ENCODE results near the gene ATAD1.
"Not testable (repeated sequence)": the region's sequence is repeated elsewhere in the genome, so short reads cannot be mapped to it uniquely, and the experiment has no call there.

ATAD1 gene

DNA sequence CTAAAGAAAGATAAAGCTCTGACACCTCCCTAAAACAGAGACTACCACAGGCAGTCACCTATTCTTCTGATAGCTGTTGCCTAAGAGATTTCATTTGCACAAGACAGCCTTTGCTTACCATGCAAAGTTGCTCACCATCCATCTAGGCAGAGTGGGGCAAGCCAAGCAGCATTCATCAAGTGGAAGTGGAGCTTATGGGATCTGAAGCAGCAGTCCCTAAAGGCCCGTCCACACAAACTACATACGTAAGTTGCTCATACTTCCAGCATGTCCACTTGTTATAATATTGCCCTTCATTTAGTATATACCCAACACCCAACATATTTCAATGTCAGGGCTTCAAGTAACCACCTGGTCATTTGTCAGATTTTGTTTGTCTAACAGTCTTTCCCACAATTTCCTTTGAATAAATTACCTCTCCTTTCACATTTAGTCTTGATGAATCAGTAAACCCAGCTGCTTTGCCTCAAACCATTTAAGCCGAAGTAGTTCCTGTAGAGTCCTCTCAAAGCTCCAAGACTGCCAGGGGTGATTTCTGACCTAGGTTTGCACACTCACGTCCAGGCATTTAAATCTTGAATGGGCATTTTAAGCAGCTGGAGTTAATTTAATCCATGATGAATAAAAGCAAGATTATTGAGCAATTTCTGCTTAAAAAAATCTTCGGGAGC, 67.9 kb downstream of the ATAD1 start:
- DNase-seq (ENCODE audit: low spot score) = no peak
- Histone ChIP-seq H3K4me3 (ENCODE audit: severe bottlenecking) (no peak overlapping the region), H3K36me3 (ENCODE audit: low read depth) (peaks cover 31% of the 10 kb centered on the region), H3K4me1 (ENCODE audit: insufficient read depth, poor library complexity, severe bottlenecking) (peaks cover 14% of the 10 kb centered on the region), H3K27me3 (ENCODE audit: insufficient read depth, poor library complexity, severe bottlenecking) (no peaks in the 10 kb centered on the region), H3K9me3 (ENCODE audit: severe bottlenecking) (no peaks in the 10 kb centered on the region), H3K27ac (ENCODE audit: poor library complexity, severe bottlenecking) (no peak overlapping the region)
- TF ChIP-seq, protein P1, sequence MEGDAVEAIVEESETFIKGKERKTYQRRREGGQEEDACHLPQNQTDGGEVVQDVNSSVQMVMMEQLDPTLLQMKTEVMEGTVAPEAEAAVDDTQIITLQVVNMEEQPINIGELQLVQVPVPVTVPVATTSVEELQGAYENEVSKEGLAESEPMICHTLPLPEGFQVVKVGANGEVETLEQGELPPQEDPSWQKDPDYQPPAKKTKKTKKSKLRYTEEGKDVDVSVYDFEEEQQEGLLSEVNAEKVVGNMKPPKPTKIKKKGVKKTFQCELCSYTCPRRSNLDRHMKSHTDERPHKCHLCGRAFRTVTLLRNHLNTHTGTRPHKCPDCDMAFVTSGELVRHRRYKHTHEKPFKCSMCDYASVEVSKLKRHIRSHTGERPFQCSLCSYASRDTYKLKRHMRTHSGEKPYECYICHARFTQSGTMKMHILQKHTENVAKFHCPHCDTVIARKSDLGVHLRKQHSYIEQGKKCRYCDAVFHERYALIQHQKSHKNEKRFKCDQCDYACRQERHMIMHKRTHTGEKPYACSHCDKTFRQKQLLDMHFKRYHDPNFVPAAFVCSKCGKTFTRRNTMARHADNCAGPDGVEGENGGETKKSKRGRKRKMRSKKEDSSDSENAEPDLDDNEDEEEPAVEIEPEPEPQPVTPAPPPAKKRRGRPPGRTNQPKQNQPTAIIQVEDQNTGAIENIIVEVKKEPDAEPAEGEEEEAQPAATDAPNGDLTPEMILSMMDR (IDR thresholded peaks at IDR 0.05; ENCODE audit: poor library complexity, severe bottlenecking) = no peak
- ATAC-seq (ENCODE audit: low read depth) = no peak; the same call in 2 of the 3 replicates

DNA sequence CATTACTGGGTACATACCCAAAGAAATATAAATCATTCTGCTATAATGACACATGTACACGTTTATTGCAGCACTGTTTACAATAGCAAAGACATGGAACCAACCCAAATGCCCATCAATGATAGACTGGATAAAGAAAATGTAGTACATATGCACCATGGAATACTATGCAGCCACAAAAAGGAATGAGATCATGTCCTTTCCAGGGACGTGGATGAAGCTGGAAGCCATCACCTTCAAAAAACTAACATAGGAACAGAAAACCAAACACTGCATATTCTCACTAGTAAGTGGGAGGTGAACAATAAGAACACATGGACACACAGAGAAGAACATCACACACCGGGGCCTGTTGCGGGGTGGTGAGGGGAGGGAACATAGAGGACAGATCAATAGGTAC, 69.8 kb downstream of the ATAD1 start:
- not testable (repeated sequence) for DNase-seq (ENCODE audit: low spot score); ATAC-seq (ENCODE audit: low read depth); H3K27ac ChIP-seq (ENCODE audit: poor library complexity, severe bottlenecking); H3K4me3 ChIP-seq (ENCODE audit: severe bottlenecking); H3K27me3 ChIP-seq (ENCODE audit: insufficient read depth, poor library complexity, severe bottlenecking); H3K9me3 ChIP-seq (ENCODE audit: severe bottlenecking)
- peaks cover 12% of the 10 kb centered on the region for H3K36me3 ChIP-seq (ENCODE audit: low read depth)
- peaks cover 11% of the 10 kb centered on the region for H3K4me1 ChIP-seq (ENCODE audit: insufficient read depth, poor library complexity, severe bottlenecking)

DNA sequence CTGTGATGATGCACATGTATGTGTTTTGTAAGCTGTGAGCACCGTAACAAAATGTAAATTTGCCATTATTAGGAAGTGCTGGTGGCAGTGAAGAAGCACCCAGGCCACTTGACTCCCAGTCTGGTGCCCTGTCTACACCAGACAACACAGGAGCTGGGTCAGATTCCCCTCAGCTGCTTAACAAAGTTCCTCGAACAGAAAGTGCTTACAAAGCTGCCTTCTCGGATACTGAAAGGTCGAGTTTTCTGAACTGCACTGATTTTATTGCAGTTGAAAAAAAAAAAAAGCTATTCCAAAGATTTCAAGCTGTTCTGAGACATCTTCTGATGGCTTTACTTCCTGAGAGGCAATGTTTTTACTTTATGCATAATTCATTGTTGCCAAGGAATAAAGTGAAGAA, 71.1 kb downstream of the ATAD1 start:
- DNase-seq (ENCODE audit: low spot score) (no peak), ATAC-seq (ENCODE audit: low read depth) (no peak)
- no peaks in the 10 kb centered on the region for H3K27me3 ChIP-seq (ENCODE audit: insufficient read depth, poor library complexity, severe bottlenecking)
- TF ChIP-seq, protein P1 (IDR thresholded peaks at IDR 0.05; ENCODE audit: poor library complexity, severe bottlenecking) = no peak
- H3K36me3 ChIP-seq (ENCODE audit: low read depth) = peaks cover 7% of the 10 kb centered on the region
- H3K4me1 ChIP-seq (ENCODE audit: insufficient read depth, poor library complexity, severe bottlenecking) = no peaks in the 10 kb centered on the region
- H3K9me3 ChIP-seq (ENCODE audit: severe bottlenecking) = no peaks in the 10 kb centered on the region
- no peak overlapping the region for H3K4me3 ChIP-seq (ENCODE audit: severe bottlenecking)
- no peak overlapping the region for H3K27ac ChIP-seq (ENCODE audit: poor library complexity, severe bottlenecking)

DNA sequence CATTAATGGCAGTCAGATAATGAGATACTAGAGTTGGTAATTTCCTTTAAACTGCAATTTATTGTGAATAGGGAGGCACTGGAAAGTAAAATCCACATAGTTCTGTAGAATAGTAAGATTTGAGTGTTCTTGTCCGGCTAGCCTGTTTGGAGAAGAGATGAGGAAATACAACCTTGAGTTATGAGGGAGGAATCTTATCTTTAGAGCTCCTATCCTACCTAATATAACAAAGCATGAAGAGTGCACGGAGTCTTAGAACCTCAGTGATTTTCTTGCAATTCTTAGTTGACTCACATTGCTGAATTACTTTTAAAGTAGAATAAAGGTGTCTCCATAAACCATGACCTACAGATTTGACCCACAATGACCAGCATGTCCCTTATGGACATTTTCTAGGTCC, 73.4 kb downstream of the ATAD1 start:
- H3K9me3 ChIP-seq (ENCODE audit: severe bottlenecking) = no peaks in the 10 kb centered on the region
- TF ChIP-seq, protein P1 (IDR thresholded peaks at IDR 0.05; ENCODE audit: poor library complexity, severe bottlenecking) = no peak

DNA sequence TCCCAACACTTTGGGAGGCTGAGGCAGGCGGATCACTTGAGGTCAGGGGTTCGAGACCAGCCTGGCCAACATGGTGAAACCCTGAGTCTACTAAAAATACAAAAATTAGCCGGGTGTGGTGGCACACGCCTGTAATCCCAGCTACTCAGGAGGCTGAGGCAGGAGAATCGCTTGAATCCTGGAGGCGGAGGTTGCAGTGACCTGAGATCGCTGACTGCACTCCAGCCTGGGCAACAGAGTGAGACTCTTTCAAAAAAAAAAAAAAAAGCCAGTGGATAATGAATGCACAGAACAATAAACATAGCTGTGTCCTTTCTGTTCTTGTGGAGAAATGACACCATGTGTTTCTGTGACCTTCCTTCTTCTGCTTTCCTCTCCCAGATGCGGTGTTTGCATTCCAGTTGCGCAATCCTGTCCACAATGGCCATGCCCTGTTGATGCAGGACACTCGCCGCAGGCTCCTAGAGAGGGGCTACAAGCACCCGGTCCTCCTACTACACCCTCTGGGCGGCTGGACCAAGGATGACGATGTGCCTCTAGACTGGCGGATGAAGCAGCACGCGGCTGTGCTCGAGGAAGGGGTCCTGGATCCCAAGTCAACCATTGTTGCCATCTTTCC, 74.9 kb downstream of the ATAD1 start:
- H3K27me3 ChIP-seq (ENCODE audit: insufficient read depth, poor library complexity, severe bottlenecking); H3K9me3 ChIP-seq (ENCODE audit: severe bottlenecking); H3K27ac ChIP-seq (ENCODE audit: poor library complexity, severe bottlenecking); ATAC-seq (ENCODE audit: low read depth); H3K36me3 ChIP-seq (ENCODE audit: low read depth); DNase-seq (ENCODE audit: low spot score); H3K4me1 ChIP-seq (ENCODE audit: insufficient read depth, poor library complexity, severe bottlenecking); H3K4me3 ChIP-seq (ENCODE audit: severe bottlenecking): not testable (repeated sequence)

More for the DNA sequence above, 73.4 kb downstream of the ATAD1 start:
- Histone ChIP-seq H3K4me3 (ENCODE audit: severe bottlenecking) (no peak overlapping the region), H3K4me1 (ENCODE audit: insufficient read depth, poor library complexity, severe bottlenecking) (peaks cover 9% of the 10 kb centered on the region), H3K27me3 (ENCODE audit: insufficient read depth, poor library complexity, severe bottlenecking) (no peaks in the 10 kb centered on the region), H3K27ac (ENCODE audit: poor library complexity, severe bottlenecking) (no peak overlapping the region), H3K36me3 (ENCODE audit: low read depth) (no peaks in the 10 kb centered on the region)
- ATAC-seq (ENCODE audit: low read depth) (no peak), DNase-seq (ENCODE audit: low spot score) (no peak)

DNA sequence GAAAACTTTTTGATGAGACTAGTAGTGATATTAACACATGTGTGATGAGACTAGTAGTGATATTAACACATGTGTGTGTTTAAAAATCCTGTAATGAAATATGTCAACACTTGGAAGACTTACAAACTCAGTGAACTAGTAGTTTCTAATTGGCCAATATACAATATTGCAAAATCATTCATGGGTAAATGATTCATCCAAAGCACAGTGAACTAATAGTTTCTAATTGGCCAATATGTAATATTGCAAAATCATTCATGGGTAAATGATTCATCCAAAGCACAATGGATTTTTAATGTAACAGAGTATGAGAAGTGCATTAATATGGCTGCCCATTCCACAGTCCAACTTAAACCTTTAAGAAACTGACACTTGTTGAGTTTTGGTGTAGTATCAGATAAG, 77.8 kb downstream of the ATAD1 start:
- Histone ChIP-seq H3K9me3 (ENCODE audit: severe bottlenecking) (no peaks in the 10 kb centered on the region), H3K4me3 (ENCODE audit: severe bottlenecking) (no peak overlapping the region), H3K27ac (ENCODE audit: poor library complexity, severe bottlenecking) (no peak overlapping the region), H3K4me1 (ENCODE audit: insufficient read depth, poor library complexity, severe bottlenecking) (peaks cover 9% of the 10 kb centered on the region), H3K36me3 (ENCODE audit: low read depth) (no peaks in the 10 kb centered on the region), H3K27me3 (ENCODE audit: insufficient read depth, poor library complexity, severe bottlenecking) (no peaks in the 10 kb centered on the region)
- DNase-seq (ENCODE audit: low spot score) (no peak), ATAC-seq (ENCODE audit: low read depth) (peak; percentile 80)
- TF ChIP-seq, protein P1 (IDR thresholded peaks at IDR 0.05; ENCODE audit: poor library complexity, severe bottlenecking) = no peak
